Fibroblast of villous mesenchyme (primary cell): ENCODE measurements around the gene TREML4. TPM values are rescaled to one million over a fixed set of nuclear protein-coding genes. Genes with fewer than 3 reads are reported as not detected.
A peak's percentile ranks its signal among the peaks of the same experiment; 100 is the strongest.

Experiments used
- DNase-seq: peaks from one replicate; pipeline ENCODE4 v3.0.0-alpha.2; 2010; ENCODE audit warnings: low read depth
- H3K4me3 ChIP-seq: 2 replicates; pipeline ENCODE4 v1.5.1; 2011; ENCODE audit warnings: low read depth, mild to moderate bottlenecking, low read length
- total RNA-seq: library from RNA; depleted of rRNA; stranded (reverse); fragments of >200 nt; gene quantifications from 2 replicates; pipeline ENCODE4 v1.2.3, GENCODE V29; 2012
- TF ChIP-seq, protein P1 (sequence below): IDR thresholded peaks from 2 replicates; pipeline ENCODE4 v1.5.1; 2012; ENCODE audit warnings: low read depth, mild to moderate bottlenecking, low read length; ENCODE audit not compliant: insufficient read depth

The TREML4 gene, protein sequence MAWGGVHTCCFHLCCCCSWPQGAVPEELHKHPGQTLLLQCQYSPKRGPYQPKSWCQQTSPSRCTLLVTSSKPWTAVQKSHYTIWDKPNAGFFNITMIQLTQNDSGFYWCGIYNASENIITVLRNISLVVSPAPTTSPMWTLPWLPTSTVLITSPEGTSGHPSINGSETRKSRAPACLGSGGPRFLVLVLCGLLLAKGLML
- total RNA-seq, result not detected in 2 replicates

- DNase-seq, result no peak
- no peak within 1 kb of the TSS for H3K4me3 ChIP-seq
- TF ChIP-seq, protein P1, sequence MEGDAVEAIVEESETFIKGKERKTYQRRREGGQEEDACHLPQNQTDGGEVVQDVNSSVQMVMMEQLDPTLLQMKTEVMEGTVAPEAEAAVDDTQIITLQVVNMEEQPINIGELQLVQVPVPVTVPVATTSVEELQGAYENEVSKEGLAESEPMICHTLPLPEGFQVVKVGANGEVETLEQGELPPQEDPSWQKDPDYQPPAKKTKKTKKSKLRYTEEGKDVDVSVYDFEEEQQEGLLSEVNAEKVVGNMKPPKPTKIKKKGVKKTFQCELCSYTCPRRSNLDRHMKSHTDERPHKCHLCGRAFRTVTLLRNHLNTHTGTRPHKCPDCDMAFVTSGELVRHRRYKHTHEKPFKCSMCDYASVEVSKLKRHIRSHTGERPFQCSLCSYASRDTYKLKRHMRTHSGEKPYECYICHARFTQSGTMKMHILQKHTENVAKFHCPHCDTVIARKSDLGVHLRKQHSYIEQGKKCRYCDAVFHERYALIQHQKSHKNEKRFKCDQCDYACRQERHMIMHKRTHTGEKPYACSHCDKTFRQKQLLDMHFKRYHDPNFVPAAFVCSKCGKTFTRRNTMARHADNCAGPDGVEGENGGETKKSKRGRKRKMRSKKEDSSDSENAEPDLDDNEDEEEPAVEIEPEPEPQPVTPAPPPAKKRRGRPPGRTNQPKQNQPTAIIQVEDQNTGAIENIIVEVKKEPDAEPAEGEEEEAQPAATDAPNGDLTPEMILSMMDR, result no peak
Observed at GRCh38 chr6:41228096-41228495, at the start of gene TREML4. Gene TREML4 (plus strand): TSS chr6:41228349. CDS start chr6:41228428, 79 bp downstream.

- DNase-seq, result no peak
- TF ChIP-seq, protein P1, result no peak
- H3K4me3 ChIP-seq, result no peak overlapping the region
Observed at GRCh38 chr6:41179163-41179562, 49.0 kb upstream of the TREML4 start.

- no peak for DNase-seq
Observed at GRCh38 chr6:41181566-41181965, 46.6 kb upstream of the TREML4 start.

GRCh38 chr6:41182069-41183034 is 45.8 kb upstream of the TREML4 start:
- TF ChIP-seq, protein P1, result peak; percentile 76
- DNase-seq, result peak; percentile 62
- H3K4me3 ChIP-seq, result no peak overlapping the region

More at GRCh38 chr6:41181566-41181965, 46.6 kb upstream of the TREML4 start:
- TF ChIP-seq, protein P1, result no peak
- H3K4me3 ChIP-seq, result no peak overlapping the region

GRCh38 chr6:41184761-41185160 is 43.4 kb upstream of the TREML4 start:
- TF ChIP-seq, protein P1, result no peak
- no peak for DNase-seq
- H3K4me3 ChIP-seq, result no peak overlapping the region

- TF ChIP-seq, protein P1, result no peak
- no peak overlapping the region for H3K4me3 ChIP-seq
- DNase-seq, result no peak
Observed at GRCh38 chr6:41186031-41186562, 42.1 kb upstream of the TREML4 start.
